Cardiac fibroblast (primary cell): ENCODE measurements around the gene CPLANE2.
"Not testable (repeated sequence)": the region's sequence is repeated elsewhere in the genome, so short reads cannot be mapped to it uniquely, and the experiment has no call there.

Experiments used
- DNase-seq, 2 donors: peaks; one replicate each; pipeline versions ENCODE4 v3.0.0 to v3.0.0-alpha.2; 2010; ENCODE audit warnings: low read depth in 2 of 2
- H3K4me3 ChIP-seq, 2 donors: replicated peaks in 1 of 2; 1 replicate in 1 of 2; 2 replicates in 1 of 2; pipeline ENCODE4 v1.5.1; 2011; ENCODE audit warnings: low read depth in 2 of 2, low read length in 2 of 2, mild to moderate bottlenecking in 2 of 2, moderate library complexity in 1 of 2
- TF ChIP-seq, protein P1 (sequence below): IDR thresholded peaks from one replicate; pipeline ENCODE4 v1.5.1; 2011; ENCODE audit warnings: low read depth, mild to moderate bottlenecking, low read length, inconsistent platforms

CPLANE2 gene

DNA sequence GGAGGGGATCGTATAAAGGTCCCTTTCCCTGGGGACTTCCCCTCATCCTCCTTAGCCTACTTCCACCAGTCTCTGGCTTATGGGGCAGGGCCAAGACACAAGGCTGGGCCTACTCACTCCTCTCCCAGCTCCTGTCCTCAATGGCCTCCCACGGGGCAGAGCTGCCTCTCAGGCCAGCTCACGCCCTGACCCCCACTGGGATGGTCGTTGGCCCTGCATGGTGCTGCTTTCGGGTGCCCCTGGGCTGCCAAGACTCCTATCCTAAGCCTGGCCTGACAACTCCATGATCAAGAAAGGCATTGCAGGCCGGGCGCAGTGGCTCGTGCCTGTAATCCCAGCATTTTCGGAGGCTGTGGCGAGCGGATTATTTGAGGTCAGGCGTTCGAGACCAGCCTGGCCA lies 6.2 kb downstream of the CPLANE2 start:
- TF ChIP-seq, protein P1, sequence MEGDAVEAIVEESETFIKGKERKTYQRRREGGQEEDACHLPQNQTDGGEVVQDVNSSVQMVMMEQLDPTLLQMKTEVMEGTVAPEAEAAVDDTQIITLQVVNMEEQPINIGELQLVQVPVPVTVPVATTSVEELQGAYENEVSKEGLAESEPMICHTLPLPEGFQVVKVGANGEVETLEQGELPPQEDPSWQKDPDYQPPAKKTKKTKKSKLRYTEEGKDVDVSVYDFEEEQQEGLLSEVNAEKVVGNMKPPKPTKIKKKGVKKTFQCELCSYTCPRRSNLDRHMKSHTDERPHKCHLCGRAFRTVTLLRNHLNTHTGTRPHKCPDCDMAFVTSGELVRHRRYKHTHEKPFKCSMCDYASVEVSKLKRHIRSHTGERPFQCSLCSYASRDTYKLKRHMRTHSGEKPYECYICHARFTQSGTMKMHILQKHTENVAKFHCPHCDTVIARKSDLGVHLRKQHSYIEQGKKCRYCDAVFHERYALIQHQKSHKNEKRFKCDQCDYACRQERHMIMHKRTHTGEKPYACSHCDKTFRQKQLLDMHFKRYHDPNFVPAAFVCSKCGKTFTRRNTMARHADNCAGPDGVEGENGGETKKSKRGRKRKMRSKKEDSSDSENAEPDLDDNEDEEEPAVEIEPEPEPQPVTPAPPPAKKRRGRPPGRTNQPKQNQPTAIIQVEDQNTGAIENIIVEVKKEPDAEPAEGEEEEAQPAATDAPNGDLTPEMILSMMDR = no peak
- H3K4me3 ChIP-seq = no peak overlapping the region
- DNase-seq = no peak

DNA sequence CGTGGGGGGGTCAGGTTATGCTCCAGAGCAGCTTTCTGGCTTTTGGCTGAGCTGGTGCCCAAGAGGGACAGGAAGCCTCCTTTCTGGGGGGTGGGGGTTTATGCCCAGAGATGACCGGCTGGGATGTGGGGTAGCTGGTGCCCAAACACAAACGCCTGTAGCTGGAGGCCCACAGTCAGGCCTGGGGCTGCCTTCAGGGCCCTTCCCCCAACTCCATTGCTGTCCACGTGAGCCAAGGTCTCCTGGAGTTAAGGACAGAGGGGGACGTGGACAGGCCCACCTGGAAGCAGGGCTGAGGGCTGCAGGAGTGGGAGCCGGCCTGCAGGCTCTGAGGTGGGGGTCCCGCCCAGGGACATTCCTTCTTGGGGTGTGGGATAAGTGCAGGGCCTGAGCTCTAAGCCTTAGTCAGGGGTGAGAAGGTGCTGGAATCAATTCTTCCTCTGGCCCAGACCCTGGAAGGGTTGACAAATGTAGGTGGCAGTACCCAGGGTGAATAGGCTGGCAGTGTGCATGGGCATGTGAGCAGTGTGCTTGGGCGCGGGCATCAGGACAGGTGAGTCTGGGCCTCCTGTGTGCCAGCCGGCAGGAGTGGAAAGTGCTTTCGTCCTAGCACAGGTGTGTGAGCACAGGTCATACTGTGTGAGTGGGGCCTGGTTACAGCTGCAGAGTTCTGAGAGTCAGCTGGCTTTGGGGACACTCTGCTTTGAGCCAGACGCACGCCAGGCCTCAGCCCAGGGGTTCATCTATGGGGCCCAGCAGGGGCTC lies 6.8 kb downstream of the CPLANE2 start:
- TF ChIP-seq, protein P1 = no peak

DNA sequence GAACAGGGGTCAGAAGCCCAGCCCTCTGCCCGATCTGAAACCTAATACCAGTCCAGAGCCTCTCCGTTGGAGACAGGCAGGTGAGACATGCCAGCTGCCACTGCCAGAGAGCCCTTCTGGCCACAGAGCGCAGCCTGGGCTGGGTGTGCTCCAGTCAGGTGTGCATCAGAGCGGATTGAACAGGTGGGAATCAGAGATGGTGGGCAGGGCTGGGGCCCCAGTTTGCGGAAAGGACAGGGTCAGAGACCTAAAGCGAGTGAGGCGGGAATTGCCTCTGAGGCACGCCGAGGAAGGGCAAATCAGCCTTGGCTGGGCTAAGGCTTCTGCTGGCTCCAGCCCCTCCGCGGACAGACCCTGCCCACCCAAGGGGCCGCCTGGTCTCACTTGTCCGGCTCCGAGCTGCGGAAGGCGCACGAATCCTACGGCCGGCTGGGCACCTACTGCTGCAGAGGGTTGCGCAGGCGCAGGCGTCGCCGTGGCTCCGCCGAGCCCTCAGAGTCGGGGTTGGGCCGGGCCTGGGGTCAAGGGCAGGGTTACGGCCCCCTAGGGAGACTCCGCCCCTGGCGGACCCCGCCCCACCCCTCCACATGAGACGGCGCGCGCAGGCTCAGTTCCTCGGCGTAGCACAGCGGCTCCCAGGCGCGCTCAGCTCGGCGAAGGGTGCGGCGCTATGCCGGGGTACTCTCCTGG lies 10.3 kb downstream of the CPLANE2 start:
- DNase-seq = peak in 1 of 2 donors; percentile 47
- TF ChIP-seq, protein P1 = no peak
- peak overlapping the region; percentile 22 to 26 for H3K4me3 ChIP-seq

More for the DNA sequence above, 6.8 kb downstream of the CPLANE2 start:
- H3K4me3 ChIP-seq = no peak overlapping the region
- no peak for DNase-seq

DNA sequence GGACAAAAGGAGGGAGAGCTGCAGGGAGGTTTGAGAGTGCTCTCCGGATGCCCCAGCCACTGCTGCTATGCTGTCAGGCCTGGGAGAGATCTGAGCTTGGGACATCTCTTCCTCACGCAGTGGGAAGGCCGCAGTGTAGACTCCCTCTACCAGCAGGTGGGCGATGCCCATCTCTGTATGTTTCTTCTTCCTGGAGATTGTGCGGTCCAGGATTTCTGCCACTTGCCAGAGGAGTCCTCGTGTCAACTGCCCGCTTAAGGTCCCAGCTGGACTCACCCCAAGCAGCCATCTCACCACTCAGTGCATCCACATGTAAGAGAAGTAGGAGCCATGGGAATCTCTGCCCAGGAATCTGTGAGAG lies 10.9 kb downstream of the CPLANE2 start:
- no peak for DNase-seq
- TF ChIP-seq, protein P1 = no peak

DNA sequence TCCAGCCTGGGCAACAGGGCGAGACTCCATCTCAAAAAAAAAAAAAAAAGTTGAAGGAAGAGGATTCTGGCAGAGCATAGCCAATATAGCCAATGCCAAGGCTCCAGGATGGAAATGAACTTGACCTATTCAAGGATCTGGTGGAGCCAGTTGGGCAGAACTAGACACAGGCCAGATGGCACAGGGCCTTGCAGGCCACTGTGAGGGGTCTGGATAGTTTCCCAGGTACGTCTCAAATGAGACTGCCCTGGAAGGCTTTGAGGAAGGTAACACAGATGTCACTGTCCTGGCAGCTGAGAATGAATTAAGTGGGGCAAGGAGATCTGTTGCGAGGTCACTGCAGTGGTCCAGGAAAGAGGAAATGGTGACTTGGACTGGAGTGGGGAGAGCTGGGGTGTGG lies 12.5 kb downstream of the CPLANE2 start:
- no peak for DNase-seq
- TF ChIP-seq, protein P1 = no peak
- no peak overlapping the region for H3K4me3 ChIP-seq

More for the DNA sequence above, 10.9 kb downstream of the CPLANE2 start:
- no peak overlapping the region for H3K4me3 ChIP-seq

DNA sequence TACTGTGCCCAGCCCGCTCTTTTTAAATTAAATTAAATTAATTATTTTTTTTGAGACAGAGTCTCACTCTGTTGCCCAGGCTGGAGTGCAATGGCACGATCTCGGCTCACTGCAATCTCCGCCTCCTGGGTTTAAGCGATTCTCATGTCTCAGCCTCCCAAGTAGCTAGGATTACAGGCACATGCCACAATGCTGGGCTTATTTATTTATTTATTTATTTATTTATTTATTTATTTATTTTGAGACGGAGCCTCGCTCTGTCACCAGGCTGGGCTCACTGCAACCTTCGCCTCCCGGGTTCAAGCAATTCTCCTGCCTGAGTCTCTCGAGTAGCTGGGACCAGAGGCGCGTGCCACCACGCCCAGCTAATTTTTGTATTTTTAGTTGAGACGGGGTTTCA lies 14.3 kb downstream of the CPLANE2 start:
- DNase-seq, H3K4me3 ChIP-seq: not testable (repeated sequence)

DNA sequence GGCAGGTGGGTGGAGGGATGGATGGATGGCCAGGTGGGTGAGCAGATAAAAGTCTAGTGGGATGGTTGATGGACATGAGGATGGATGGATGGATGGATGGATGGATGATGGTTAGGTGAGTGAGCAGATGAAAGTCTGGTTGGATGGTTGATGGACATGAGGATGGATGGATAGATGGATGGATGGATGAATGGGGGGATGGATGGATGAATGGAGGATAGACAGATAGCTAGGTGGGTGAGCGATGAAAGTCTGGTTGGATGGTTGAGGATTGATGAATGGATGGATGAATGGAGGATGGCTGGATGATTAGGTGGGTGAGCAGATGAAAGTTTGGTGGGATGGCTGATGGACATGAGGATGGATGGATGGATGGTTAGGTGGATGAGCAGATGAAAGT lies 15.5 kb downstream of the CPLANE2 start:
- TF ChIP-seq, protein P1 = no peak
- DNase-seq = no peak
- H3K4me3 ChIP-seq = no peak overlapping the region
